CD4-positive, alpha-beta T cell treated with Interleukin-1 beta for 1 hour (primary cell): ENCODE measurements around the gene RNF13.

Experiments
- DNase-seq, 2 donors: peaks; one replicate each; pipeline ENCODE4 v3.0.0-alpha.2; 2020 to 2022

Gene RNF13, protein sequence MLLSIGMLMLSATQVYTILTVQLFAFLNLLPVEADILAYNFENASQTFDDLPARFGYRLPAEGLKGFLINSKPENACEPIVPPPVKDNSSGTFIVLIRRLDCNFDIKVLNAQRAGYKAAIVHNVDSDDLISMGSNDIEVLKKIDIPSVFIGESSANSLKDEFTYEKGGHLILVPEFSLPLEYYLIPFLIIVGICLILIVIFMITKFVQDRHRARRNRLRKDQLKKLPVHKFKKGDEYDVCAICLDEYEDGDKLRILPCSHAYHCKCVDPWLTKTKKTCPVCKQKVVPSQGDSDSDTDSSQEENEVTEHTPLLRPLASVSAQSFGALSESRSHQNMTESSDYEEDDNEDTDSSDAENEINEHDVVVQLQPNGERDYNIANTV

DNA sequence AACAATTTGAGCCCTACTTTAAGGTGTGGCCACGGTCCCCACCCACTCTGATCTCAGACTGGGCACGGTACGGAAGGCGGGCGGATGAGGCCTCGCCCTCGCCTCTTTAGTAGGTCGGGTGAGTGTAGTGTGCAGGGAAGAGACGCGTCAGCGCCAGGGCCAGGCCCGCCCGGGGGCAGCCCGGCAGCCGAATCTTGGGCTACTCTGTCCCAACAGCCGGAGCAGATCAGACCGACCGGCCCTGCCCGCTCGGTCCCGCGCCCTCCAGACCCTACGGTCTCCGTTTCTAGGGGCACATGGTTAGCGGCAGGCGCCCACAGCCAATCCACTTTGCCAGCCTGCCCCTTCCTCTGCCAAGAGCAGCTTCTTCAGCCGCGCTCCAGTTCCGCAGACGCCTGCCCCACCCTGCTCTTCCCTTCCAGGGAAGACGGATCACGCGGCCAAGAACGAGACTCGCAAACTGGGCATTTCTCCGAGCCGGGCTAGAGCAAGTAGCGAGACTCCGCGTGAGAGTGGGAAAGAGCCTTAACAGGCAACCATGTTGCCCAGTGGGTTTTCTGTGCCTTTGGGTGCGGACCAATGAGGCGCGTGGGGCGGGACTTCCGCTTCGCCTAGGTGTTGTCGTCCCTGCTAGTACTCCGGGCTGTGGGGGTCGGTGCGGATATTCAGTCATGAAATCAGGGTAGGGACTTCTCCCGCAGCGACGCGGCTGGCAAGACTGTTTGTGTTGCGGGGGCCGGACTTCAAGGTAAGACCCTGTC, at the start of gene RNF13:
Gene RNF13, plus strand, starts transcription at position 610 of the 761 bp plus-strand sequence. CDS start 32,812 bp downstream, outside the sequence.
- peak; percentile 91 to 92 for DNase-seq

DNA sequence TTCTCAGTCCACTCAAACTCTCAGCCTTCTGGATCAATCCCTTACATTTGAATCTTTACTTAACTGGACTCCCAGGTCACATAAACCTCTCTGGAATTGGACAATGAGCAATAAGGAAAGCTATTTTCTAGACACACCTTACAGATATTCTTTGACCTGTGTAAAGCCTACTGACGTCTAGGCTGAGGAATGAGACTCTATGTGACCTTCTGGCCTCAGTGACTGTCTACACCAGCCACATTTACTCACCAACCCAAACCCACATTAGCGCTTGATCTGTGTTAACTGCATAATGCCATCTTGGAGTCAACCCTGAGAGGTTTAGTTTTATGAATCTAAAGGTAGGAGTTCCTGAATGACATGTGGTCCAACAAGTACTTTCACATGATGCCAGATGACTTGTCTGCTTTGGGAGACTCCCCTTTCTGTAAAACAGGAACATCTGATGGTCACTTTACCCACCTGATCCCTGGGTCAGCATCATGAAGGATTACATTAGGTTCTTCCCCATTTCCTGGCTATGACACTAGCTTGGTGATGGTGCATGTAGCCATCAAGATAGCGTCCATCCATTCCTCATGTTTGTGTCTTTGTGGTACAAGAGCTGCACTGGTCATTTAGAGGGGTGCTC, 49.3 kb upstream of the RNF13 start:
- no peak for DNase-seq

DNA sequence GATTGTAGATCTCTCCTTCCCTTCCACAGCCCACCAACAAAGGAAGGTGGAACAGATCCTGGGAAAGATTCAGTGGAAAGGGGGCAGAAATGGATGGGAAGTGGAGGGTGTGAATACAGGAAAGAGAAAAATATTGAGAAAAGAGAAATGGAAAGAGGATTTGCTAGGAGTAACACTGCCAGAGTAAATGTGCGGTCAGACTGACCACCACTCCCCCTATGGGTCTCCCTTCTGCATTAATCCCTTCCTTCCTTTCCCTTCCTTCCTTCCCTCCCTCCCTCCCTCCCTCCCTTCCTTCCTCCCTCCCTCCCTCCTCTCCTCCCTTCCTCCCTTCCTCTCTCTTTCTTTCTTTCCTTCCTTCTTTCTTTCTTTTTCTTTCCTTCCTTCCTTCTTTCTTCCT, 48.7 kb upstream of the RNF13 start:
- no peak for DNase-seq

DNA sequence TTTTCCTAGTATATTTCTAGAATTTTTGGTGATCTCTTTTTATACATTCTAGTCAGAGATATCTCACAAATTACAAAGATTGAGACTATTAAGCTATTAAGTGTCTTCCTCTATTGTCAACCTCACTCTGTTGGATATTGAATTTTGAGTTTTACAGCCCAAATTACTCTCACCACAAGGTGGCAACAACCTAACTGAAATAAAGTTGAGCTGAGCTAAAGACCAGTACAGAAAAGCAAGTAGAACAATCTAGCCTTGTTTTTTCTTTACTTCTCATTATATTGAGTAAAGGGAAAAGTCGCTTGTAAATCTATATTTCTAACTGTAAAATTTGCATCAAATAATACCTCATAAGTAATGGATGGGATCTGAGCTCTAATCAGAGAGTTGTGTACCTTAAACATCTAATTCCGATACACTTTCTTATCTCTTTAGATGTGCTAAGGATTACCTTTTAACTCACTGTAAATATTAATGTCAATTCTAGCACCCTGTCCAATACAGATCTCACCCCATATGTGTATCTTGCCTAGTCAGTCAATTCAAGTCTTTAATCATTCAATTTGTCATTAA, 47.2 kb upstream of the RNF13 start:
- no peak for DNase-seq

DNA sequence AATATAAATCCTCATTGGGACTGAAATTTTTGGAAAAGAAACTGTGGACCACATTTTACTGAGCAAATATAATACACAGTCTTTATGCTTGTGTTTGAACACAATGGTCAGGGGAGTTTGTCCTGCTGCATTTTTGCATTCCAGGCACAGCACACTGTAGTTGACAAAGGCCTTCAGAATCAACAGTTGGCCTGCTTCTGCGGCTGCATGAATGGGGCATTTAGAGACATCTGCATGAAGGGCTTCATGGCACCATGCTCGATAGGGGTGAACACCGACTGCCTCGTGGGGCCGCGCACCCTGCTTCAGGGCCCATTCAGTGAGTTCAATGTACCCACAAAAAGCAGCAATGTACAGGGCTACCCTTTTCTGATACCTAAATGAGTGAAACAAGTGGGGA, 45.3 kb upstream of the RNF13 start:
- DNase-seq, result no peak

DNA sequence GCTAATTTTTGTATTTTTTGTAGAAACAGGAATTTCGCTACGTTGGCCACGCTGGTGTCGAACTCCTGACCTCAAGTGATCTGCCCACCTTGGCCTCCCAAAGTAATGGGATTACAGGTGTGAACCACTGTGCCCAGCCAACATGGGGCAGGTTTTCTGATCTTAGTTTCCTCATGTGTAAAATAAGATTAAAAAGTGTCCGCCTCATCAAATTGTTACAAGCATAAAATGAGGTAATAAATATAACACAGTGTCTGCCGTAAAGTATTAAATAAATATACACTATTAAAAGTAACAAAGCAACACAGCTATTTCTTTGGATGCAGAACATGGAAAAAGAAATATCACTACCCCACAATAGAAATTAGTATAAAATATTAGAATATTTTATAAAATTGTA, 44.3 kb upstream of the RNF13 start:
- no peak for DNase-seq

DNA sequence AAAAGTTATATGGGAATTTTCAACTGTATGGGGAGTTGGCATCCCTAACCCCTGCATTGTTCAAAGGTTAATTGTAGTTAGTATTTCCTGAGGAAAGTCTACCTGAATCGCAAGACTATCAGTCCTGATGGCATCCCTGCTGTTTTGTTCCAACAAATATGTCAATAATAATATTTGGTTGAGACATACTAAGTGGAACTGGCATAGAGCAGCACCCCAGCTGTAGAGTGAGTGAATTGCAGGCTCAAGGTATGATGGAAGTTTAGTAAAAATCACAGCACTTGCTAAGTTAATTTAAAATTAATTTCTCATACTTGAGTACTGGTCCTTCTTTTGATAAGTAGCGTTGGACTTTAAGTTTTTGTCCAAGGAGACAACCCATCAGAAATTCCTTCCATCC, 42.8 kb upstream of the RNF13 start:
- no peak for DNase-seq

DNA sequence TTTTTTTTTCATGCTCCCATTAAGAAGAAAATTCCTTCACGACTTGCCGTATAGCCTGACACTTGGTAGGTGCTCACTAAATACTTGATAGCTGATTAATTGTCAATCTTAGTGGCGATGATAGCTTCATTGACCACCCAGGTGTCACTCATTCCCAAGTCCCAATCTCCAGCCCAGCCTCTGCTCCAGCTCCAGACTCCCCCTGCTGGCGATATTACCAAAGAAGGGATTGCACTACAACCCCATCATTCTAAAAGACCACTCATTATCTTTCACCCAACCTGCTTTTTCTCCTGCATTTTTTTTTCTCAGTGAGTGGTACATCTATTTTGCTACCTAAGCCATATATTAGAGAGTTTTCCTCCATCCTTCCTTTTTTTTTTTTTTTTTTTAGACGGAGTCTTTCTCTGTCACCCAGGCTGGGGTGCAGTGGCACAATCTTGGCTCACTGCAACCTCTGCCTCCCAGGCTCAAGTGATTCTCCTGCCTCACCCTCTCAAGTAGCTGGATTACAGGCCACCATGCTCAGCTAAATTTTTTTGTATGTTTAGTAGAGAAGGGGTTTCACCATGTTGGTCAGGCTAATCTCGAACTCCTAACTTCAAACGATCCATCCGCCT, 41.3 kb upstream of the RNF13 start:
- DNase-seq, result peak; percentile 16 to 32

DNA sequence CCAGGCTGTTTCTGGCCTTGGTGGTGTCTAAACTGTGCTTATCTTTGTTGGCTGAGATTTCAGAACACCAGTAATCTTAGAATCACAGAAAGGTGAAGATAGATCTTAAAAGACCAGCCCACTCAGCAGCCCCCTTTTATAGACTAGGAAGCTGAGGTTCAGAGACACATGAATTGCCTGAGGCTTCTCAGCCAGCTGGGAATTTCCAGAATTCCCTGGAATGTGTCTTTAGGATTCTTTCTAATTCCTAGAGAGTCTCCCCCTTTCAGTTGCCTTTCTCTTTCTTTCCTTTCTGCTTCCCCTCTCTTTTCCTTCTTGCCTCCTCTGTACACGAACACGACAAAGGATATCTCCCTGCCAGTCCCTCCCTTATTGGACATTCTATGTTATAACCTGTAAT, 40.2 kb upstream of the RNF13 start:
- no peak for DNase-seq

DNA sequence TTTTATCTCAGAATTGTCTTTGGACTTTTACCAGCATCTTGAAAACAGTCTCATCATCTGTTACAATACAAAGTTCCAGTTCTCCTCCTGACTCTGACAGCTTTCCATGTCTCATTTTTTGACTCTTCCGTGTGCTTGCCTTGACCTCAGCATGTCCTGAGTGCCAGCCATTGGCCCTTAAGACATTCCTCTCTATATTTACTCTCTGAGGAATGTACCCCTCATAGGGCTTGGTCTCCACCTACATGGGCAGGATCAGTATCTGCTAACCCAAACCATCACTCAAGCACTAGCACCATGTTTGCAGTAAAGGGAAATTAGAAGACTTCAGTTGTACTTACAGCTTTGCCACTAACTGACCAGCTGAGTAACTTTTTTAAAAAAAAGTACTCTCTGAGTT, 36.8 kb upstream of the RNF13 start:
- no peak for DNase-seq

DNA sequence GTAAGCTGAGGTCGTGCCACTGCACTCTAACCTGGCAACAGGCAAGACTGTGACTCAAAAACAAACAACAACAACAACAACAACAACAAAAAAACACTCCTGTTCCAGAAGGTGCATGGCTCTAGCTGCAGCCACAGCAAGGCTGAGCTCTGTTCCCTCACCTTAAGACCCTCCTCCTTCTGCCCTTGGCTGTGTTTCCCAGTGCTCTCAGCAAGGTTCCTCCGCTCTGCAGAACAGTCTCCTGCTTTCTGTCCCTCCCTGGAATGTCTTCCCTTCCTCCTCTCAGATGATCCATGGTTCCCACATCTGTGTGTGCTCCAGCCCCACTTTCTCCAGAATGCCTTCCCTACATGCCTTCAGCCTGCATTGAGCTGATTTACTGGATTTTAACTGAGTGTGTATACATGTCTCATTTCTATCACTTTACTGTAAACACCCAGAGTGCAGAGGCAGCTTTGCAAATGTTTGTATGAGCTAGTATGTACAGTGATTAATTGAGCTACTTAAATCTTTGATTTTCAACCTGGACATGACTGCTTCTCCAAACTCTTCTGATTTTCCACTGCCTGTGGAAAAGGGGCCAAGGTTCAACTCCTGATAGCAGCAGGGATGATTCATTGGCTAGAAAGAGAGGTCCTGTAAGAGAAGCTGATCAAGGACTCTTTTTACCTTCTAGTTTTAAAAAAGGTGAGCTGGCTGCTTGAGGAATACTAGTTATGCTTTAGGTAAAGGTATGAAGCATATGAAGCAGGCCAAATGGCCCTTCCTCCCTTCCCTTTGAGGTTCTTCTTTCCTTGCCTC, 35.4 kb upstream of the RNF13 start:
- DNase-seq, result no peak

DNA sequence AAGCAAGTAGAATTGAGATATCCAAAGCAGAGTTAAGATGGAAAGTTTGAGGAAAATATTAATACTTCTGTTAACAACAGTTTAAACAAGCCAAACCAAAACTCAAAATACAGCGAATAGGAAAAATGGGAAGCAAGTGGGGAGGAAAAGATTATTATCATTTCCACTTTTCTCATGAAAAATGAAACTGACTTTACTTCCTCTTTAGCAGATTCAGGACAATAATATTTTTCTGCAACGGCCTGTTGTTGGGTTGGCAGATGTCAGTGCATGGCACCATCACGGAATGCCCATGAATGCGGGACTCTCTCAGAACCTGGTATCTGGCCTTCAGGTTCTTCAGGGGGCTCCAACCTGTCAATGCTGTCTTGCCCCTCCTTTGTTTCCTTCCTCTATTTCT, 31.8 kb upstream of the RNF13 start:
- peak in 1 of 2 donors; percentile 33 for DNase-seq

DNA sequence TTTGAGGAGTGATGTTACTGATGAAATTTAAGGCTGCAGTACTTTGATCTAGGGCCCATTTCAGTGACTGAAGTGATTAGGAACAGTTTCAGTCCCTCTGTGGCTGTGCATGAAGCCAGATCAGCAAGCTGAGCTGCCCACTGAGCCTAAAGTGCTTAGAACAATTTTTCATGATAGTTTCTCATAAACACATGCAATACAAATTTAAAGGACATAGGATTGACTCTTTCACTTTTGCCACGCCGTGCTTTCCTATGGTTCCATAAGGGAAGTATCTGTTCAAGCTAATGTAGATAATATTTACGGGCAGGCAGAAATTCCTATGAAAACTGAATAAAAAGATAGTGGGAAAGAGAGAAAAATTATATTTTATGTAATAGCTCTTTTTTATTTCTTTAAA, 31.3 kb upstream of the RNF13 start:
- no peak for DNase-seq

DNA sequence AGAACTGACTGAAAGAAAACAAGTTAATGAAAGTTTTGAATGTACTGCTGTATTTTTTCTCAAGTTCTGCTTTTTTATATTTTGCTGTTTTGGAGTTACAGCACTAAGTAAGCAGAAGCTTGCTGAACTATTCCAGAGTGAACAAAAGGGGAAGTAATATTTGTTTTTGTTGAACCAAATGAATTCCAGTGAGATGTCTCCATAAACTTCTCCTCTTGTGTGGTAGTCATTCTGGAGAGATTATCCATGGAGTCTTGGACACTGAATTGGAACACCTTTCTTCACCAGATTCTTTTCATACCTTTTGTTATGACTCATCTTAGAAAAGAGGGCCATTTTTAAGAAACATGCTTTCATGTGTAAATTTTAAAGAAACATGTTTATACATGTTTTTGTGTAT, 29.4 kb upstream of the RNF13 start:
- DNase-seq, result no peak

DNA sequence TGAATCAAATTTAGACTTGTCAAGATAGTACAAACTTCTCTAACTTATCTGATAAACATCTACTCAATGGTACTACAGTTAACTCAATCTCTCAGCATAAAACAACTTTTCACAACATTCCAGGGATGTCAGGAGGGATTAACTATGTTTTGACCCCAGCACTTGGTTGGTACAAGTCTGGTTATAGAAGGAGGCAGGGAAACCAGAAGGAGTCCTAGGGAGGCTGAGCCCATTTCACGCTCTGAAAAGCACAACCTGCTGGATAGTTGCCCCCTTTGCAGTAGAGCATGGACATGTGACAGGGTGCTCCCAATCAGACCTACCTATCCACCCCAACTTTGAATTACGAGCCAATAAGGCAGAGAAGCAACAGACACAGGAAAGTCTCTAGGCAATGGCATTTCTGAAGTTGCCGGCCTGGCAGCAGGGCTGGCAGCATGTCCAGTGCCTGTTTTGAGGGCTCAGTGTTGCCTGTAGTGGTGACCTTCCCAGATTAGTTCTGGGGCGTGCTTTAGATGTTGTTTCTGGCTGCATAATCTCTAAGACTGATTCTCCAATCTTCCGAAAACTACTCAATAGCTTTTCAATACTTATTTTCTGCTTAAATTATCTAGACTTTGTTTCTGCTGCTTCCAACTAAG, 28.8 kb upstream of the RNF13 start:
- no peak for DNase-seq

DNA sequence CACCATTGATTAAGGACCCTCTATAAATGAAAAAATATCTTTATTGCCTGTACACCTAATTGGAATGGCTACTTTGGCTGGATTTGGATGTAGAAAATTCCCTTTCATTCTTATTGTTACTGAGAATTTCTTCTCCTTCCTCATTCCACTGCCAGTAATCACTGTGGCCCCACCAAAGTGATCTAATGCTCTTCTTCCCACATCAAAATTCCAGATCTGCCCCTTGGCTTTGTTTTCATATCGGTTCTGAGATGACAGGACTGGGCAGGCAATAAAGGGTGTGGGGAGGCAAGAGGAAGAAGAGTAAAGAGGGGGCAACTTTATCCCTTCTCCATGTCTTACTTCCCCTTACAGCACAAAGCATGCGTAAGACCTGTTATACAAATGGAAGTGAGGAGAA, 22.7 kb upstream of the RNF13 start:
- no peak for DNase-seq

DNA sequence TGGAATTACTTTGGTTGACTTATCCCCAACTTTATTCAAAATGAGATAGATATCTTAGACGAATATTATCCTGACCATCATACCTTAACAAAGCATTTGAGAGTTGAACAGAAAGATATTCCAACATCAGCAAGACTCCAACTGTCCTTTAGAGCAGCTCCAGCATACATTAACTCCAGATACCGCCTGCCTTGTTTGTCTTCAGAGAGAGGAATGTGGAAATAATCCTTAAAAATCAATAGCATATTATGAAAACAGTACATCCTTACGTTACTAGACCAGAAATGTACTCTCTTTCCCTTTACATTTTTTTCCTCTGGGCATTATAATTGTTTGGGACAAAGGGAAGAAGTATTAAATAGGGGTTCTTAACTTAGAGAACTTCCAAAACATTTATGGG, 22.3 kb upstream of the RNF13 start:
- DNase-seq, result no peak

DNA sequence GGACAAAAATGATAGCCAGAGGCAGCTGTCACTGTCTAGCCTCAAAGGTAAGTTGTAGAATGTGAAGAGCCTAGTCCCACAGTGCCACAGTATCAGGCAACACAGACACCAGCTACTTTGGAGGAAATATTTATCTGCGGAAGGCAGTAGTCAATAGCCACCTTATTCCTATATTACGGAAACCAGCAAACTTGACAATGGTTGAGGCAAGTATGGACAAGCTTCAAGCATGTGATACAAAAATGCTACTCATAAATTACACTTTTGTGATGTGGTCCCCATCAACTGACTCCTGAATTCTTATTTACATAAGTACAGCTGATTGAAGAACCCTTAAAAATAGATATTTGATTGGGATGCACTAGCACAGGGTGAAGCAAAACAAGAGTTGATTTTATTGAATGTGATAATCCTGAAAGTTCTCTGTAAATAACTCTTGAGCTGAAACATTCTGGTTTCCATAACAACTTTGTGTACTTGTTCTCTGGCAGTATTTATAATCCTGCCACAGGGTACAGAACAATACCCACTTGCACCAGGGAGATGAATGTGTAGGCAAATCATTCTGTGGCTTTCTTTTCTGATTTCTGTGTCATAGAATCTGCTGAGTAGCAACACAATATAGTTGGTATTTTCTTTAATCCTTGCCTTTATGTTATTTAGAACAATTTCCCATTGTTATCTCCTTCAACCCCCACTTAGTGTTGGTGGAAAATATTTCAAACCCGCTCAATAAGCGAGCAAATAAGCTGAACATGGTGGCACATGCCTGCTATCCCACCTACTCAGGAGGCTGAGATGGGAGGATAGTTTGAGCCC, 20.4 kb upstream of the RNF13 start, which contains the start of gene ANKUB1:
Gene ANKUB1, minus strand, starts transcription at position 103 of the 819 bp plus-strand sequence. CDS start 188 bp downstream, outside the sequence.
- no peak for DNase-seq

DNA sequence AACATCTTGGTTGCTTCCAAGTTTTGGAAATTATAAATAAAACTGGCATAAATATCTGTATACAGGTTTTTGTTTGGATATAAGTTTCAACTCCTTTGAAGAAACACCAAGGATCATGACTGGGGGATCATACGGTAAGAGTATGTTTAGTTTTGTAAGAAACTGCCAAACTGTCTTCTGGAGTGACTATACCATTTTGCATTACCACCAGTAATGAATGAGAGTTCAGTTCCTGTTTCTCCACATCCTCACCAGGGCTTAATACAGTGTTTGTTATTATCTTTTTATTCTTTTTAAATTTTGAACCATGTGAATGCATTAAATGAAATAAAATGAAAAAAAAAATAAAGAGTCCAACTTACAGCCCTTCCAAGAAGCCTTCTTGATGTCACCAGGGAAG, 17.0 kb upstream of the RNF13 start:
- no peak for DNase-seq

DNA sequence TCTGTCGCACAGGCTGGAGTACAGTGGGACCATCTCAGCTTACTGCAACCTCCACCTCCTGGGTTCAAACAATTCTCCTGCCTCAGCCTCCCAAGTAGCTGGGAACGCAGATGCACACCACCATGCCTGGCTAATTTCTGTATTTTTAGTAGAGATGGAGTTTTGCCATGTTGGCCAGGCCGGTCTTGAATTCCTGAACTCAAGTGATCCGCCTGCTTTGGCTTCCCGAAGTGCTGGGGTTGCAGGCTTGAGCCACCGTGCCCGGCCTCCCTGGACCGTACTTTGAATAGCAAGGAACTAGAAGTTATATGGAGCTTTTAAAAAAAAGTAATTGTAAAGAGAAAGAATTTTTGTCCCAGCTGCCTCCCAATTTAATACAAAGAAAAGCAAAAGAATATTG, 12.3 kb upstream of the RNF13 start:
- no peak for DNase-seq

DNA sequence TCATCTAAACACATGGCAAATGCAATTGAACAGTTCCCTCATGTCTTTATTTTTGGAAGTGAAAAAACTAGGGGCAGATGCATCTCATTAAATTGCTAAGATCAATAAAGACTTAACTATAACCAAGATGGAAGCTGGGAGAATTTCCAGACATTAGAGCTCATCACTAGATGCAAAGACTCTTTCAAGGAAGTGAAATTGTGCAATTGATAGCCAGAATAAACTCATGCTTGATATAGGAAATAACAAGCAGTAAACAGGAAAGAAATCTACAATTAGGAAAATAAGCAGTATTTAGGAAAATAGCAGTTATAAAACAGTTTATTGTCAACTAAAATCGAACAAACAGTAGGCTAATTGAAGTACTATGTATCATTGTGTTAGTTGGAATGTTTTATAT, 11.8 kb upstream of the RNF13 start:
- no peak for DNase-seq
